Kidney glomerular epithelial cell (primary cell): ENCODE results near the gene SRGAP3.

Source experiments
- DNase-seq: peaks from one replicate; lab custom pipeline; 2025; lab: John Stamatoyannopoulos, UW

SRGAP3 gene

DNA sequence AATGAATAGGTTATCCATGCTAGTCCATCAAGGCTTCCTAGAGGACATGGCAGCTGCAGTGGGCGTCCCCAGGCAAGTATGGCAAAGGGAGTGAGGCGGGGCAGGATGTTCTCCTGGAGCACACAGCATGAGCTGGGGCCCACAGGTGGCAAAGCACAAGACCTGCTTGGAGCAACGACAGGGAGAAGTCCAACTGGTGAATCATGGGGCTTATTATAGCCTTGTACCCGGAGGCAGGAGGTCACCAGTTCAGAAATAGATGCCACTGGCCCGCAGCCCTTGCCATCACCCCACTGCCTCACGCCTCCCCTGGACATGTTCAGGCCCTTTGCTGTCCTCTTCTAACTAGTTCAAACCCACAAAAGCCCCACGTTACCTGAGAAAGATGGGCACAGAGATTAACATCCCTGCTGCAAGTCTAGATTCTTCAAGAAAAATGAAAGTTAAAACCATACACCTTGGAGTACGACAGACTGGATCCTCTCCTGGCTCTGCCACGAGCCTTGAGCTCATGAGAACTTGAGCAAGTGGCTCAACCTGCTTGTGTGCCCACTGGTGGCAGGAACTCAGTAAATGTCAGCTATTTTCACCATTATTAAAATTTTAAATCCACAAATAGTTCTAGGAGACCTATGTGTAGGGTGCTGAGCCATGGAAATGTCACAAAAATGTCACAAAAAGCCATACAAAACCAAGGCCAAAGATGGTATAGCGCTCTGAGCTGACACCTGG is 1.8 kb upstream of the SRGAP3 start:
- DNase-seq, result no peak

GRCh38 chr3:9250236-9250635 is 790 bp upstream of the SRGAP3 start:
- DNase-seq, result no peak

GRCh38 chr3:9248522-9249271 is 749 bp downstream of the SRGAP3 start:
- peak; percentile 41 for DNase-seq

DNA sequence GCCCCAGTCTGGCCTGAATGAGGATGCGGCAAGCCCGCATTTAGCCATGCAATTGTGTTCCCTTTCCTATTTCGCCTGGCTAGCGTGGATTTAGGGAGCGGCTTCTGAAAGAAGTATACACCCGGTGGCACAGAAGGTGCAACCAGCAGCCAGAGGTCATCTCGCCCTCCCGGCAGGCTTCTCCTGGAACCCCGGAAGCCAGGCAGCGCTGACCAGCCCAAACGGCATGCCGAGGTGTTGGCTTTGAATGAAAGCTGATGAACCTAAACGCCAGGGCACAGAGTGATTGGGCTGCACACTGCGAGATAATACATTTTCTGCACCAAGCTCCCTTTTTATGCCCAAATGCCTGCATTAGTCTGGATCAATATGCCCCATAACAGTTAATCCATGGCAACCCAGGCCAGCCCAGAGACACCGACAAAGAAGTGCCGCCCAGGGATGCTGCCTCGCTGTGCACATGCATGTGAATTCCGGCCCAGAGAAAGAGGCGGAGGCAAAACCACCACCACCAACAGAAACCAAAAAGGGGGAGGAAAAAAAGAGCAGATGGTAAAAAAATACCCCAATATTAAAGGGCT is 1.4 kb downstream of the SRGAP3 start:
- DNase-seq, result no peak

GRCh38 chr3:9247361-9247940 is 2.0 kb downstream of the SRGAP3 start:
- no peak for DNase-seq

GRCh38 chr3:9246189-9246588 is 3.3 kb downstream of the SRGAP3 start:
- DNase-seq, result no peak

- DNase-seq, result no peak
Measured at GRCh38 chr3:9244495-9245183, 4.8 kb downstream of the SRGAP3 start.

DNA sequence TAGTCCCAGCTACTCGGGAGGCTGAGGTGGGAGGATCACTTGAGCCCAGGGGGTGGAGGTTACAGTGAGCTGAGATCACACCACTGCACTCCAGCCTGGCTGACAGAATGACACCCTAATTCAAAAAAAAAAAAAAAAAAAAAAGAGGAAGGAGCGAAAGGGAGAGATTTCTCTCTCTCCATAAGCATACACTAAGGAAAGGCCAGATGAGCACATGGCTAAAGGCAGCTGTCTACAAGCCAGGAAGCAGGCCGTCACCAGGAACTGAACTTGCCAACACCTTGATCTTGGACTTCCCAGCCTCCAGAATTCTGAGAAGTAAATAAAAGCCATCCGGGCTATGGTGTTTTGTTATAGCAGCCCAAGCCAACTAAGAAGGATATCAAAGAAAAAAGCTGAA is 7.5 kb downstream of the SRGAP3 start:
- DNase-seq, result no peak

DNA sequence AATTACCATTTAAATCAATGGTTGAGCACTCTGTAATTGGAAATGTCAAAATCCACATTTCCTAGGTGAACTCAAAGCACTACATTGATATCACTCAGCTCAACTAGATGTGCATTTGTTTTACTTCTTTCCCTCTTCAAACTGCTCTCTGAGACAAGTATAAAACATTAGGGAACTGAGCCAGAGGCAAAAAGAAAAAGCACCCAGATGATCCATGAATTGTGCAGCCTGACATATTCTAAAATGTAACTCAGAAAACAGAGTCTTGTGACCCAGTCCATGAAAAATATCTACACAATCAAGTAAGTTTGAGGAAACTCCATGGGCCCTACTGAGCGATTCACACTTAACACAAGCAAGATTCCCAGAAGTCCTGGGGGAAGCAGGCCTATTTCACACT is 9.8 kb downstream of the SRGAP3 start:
- DNase-seq, result no peak

DNA sequence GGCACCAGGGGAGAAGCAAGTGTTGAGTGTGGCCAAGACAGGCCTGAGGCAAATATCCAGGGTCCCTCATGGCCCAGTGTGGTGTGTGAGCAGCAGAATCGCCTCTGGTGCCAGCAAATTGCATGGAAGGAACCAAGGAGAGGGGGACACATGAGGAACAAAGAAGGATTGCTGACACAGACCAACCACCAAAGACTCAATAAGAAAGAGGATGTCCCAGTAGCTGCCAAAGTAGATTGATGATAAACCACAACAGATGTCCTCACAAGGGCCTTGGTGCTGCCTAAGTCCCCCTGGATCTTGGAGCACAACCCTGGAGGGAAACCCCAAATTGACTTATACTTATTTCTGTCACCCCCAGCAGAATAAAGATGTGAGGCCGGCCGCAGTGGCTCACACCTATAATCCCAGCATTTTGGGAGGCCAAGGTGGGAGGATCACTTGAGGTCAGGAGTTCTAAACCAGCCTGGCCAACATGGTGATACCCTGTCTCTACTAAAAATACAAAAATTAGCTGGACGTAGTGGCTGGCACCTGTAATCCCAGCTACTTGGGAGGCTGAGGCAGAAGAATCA is 10.6 kb downstream of the SRGAP3 start:
- no peak for DNase-seq

DNA sequence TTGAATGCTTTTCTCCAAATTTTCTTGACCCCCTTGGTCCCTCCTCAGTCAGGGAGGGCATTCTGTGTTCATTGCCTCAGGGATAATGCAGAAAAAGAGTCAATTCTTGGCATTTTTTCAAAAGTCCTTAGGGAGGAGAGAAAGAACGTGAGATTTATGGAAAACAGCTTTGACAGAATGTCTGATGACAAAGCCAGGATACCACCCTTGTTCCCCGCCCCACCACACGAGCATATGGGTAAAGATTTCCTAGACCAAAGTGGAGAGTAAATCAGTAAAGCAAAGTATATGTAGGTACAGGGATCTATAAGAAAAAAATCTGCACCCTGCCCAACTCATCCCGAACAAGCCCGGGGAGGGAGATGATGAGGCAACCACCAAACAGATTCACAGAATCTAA is 11.2 kb downstream of the SRGAP3 start:
- no peak for DNase-seq

- no peak for DNase-seq
Measured at GRCh38 chr3:9233814-9234600, 15.4 kb downstream of the SRGAP3 start.

DNA sequence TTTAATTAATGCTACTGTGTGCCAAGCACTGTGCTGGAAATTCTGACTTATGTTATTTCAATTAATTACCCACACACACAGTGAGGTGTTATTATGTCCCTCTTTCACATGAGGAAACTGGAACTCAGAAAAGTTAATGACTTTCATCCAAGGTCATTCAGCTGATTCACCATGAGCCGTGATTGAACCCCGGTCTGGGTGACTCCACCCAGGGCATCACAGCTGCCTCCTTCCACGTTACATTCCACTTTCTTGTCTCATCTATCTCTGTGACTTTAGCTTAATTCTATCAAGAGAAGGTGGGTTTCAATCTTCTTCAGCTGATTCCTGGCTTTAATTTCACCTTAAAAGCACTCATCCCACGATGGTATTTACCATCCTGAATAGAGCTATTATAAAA is 16.3 kb downstream of the SRGAP3 start:
- DNase-seq, result no peak

GRCh38 chr3:9231937-9232336 is 17.5 kb downstream of the SRGAP3 start:
- no peak for DNase-seq

DNA sequence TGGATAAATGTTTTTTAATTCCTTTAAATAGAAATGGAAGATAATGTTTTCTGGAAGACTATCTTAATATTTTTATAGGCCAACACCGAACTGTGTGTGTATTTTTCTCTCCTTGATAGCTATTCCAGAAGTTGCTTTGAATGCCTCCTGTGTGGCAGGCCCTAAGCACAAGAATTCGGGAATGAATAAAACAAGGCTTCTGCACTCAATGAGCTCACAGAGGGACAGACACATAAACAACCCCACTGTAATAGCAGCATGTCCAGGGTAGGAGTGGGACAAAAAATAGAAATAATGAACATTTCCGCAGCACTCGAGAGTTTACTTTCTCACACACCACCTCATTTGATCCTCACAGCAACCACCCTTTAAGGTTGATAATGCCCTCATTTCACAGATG is 18.0 kb downstream of the SRGAP3 start:
- no peak for DNase-seq

GRCh38 chr3:9231006-9231405 is 18.4 kb downstream of the SRGAP3 start:
- DNase-seq, result no peak

GRCh38 chr3:9230596-9230995 is 18.9 kb downstream of the SRGAP3 start:
- no peak for DNase-seq

- no peak for DNase-seq
Measured at GRCh38 chr3:9229879-9230278, 19.6 kb downstream of the SRGAP3 start.

DNA sequence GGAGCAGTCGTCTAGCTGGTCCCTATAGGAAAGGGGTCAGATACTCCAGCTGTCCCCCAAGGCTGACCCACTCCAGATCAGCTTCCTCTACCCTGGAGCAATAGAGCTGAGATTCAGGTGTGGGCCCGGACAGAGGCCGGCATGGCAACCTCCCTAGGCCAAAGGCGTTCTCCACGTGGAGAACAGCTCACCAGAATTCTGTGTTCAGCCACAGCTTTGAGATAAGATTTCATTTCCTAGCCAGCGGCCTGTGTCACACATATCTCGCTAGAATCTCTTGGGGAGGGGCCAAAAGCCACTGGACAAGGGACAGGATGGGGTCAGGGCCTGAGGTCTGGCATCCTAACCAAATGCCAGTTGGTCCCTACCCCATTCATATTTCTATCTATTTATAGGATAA is 20.1 kb downstream of the SRGAP3 start:
- DNase-seq, result no peak

DNA sequence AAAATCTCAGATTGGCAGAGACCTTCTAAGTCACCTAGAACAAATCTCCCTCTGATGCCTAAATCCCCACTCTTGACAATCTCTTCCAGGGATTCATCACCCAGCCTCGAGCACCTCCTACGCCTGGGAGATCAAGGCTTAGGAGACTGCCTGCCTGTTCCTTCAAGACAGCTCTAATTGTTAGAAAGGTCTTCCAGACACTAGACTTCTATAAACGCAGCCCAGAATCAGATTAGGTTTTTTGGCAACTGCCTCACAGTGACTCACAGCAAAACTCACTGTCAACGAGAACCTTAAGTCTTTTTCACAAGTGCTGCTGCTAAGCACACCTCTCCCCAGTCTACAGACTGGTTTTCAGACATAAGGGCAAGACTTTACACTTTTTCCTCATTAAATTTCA is 23.1 kb downstream of the SRGAP3 start:
- no peak for DNase-seq

GRCh38 chr3:9225268-9225667 is 24.2 kb downstream of the SRGAP3 start:
- no peak for DNase-seq
